Measurements from ENCODE around the gene WWOX.

DNA sequence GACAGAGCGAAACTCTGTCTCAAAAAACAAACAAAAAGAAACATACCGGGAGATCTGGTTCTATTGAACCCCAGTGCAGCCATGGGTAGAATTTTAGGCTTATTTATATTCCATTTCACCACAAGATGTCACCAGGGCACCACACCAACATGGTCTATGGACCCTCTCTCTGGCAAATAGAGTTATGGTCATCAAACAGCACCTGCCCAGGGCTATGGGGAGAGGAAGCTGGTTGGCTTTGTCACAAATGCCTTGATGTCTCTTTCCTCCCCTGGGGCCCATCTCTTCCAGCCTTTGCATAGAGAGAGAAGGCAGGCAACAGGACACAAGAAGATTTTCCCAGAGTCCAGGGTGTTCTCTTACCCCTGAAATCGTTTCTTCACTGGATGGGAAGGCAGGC is 128.4 kb downstream of the WWOX start:
- TF ChIP-seq, protein P1, sequence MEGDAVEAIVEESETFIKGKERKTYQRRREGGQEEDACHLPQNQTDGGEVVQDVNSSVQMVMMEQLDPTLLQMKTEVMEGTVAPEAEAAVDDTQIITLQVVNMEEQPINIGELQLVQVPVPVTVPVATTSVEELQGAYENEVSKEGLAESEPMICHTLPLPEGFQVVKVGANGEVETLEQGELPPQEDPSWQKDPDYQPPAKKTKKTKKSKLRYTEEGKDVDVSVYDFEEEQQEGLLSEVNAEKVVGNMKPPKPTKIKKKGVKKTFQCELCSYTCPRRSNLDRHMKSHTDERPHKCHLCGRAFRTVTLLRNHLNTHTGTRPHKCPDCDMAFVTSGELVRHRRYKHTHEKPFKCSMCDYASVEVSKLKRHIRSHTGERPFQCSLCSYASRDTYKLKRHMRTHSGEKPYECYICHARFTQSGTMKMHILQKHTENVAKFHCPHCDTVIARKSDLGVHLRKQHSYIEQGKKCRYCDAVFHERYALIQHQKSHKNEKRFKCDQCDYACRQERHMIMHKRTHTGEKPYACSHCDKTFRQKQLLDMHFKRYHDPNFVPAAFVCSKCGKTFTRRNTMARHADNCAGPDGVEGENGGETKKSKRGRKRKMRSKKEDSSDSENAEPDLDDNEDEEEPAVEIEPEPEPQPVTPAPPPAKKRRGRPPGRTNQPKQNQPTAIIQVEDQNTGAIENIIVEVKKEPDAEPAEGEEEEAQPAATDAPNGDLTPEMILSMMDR (IDR thresholded peaks at IDR 0.05; ENCODE audit: low read length): no peak
- TF ChIP-seq EZH2phosphoT487 (IDR thresholded peaks at IDR 0.05; ENCODE audit: low read length) (no peak), EZH2 (optimal IDR thresholded peaks at IDR 0.05; ENCODE audit: low read depth, low read length) (no peak)

All from MM.1S (cell line).